Measurements from ENCODE around the gene FOXN1.

GRCh38 chr17:28518578-28518977 is 12.4 kb downstream of the FOXN1 start:
- TF ChIP-seq CTCF (IDR thresholded peaks at IDR 0.05): no peak
- TF ChIP-seq EZH2 (IDR thresholded peaks at IDR 0.05): no peak
